Right lobe of liver (tissue), 4 donors: ENCODE results near the gene ABHD8.

Experiments
- POLR2A ChIP-seq: fragments of 450-650 bp; IDR thresholded peaks from one replicate; pipeline ENCODE4 v1.6.1; 2017; ENCODE audit warnings: antibody characterized with exemption, mild to moderate bottlenecking
- TF ChIP-seq, protein P1 (sequence below), 4 donors: fragments of 200-600 bp in 3 of 4; fragments of 450-650 bp in 1 of 4; IDR thresholded peaks; one replicate each; pipeline versions ENCODE4 v1.5.1 to v1.8.0; 2016 to 2022; ENCODE audit warnings: antibody characterized with exemption in 4 of 4, mild to moderate bottlenecking in 2 of 4
- donor health status: DM: no; HTN: no; CAD: no.
- donor health status: DM: no; HTN: no; CAD: no.
- donor health status: DM: no; HTN: yes; CAD: no.

DNA sequence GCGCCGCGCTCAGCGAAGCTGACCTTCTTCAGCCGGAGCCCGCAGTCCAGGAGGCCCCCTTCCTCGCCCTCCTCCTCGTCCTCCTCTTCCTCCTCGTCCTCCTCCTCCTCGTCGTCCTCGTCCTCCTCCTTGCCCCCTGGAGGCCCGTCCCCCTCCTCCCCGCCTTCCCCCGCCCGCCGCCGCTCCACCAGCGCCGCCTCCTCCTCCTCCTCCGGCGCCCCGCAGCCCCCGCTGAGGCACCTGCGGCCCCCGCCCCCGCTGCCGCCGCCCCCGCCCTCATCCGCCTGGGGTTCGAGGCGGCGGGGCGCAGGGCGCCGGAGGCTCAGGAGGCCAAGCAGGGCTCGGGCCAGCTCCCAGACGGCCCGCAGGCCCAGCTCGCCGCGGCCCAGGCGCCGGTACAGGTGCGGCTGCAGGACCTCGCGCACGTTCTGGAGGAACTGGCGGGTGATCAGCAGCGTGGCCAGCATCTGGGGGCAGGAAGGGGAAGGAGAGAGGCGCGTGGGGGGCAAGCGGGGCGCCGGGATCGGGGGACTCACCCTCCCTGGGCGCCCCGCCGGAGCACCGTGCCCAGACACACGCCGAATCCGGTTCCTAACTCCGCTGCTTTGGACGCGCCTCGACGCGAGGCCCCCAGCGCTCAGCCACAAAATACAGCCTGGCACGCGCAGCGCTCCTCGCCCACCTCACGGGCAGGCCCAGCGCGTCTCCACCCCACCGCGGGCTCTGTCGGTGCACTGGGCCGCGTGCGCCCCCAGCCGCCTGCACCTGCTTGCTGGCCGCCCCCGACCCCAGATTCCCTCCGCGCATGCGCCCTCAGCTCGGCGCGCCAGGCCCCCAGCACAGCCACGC lies 25.5 kb upstream of the ABHD8 start:
- TF ChIP-seq, protein P1, sequence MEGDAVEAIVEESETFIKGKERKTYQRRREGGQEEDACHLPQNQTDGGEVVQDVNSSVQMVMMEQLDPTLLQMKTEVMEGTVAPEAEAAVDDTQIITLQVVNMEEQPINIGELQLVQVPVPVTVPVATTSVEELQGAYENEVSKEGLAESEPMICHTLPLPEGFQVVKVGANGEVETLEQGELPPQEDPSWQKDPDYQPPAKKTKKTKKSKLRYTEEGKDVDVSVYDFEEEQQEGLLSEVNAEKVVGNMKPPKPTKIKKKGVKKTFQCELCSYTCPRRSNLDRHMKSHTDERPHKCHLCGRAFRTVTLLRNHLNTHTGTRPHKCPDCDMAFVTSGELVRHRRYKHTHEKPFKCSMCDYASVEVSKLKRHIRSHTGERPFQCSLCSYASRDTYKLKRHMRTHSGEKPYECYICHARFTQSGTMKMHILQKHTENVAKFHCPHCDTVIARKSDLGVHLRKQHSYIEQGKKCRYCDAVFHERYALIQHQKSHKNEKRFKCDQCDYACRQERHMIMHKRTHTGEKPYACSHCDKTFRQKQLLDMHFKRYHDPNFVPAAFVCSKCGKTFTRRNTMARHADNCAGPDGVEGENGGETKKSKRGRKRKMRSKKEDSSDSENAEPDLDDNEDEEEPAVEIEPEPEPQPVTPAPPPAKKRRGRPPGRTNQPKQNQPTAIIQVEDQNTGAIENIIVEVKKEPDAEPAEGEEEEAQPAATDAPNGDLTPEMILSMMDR (IDR thresholded peaks at IDR 0.05), result no peak
- TF ChIP-seq POLR2A, result no peak
